CD4-positive, alpha-beta memory T cell (primary cell): Measurements from ENCODE around the gene CCDC106. TPM values are rescaled to one million over a fixed set of nuclear protein-coding genes. Genes with fewer than 3 reads are reported as not detected.

Source experiments
- CTCF ChIA-PET: fragments of 350-600 bp; sonication (Branson Sonifier 250); formaldehyde crosslinking; loops from one replicate; lab custom pipeline; 2021; ENCODE audit warnings: inconsistent platforms; ENCODE audit not compliant: partially characterized antibody; lab: Charles Lee
- POLR2A ChIA-PET: fragments of 350-600 bp; sonication (Branson Sonifier 250); formaldehyde crosslinking; loops from one replicate; lab custom pipeline; 2021; ENCODE audit not compliant: partially characterized antibody; lab: Charles Lee
- DNase-seq, 5 donors: peaks; one replicate each; pipeline versions ENCODE4 v3.0.0 to v3.0.0-alpha.2; 2020 to 2022; ENCODE audit warnings: mixed read lengths in 1 of 5
- H3K27ac ChIP-seq: one replicate; pipeline ENCODE4 v1.7.0; 2013; ENCODE audit warnings: low read depth, low read length
- H3K27me3 ChIP-seq: 2 replicates; pipeline ENCODE4 v1.7.0; 2013; ENCODE audit warnings: mild to moderate bottlenecking, low read length, moderate library complexity; ENCODE audit not compliant: insufficient read depth
- H3K36me3 ChIP-seq: 2 replicates; pipeline ENCODE4 v1.7.0; 2013; ENCODE audit warnings: mild to moderate bottlenecking, low read length, moderate library complexity; ENCODE audit not compliant: insufficient read depth
- H3K4me1 ChIP-seq: 2 replicates; pipeline ENCODE4 v1.7.0; 2013; ENCODE audit warnings: mild to moderate bottlenecking, low read length, moderate library complexity; ENCODE audit not compliant: insufficient read depth
- H3K4me3 ChIP-seq, 2 donors: one replicate each; pipeline ENCODE4 v1.7.0; 2013; ENCODE audit warnings: low read length in 2 of 2, mild to moderate bottlenecking in 1 of 2
- H3K9me3 ChIP-seq, 2 donors: one replicate each; pipeline ENCODE4 v1.7.0; 2013; ENCODE audit warnings: low read length in 2 of 2, control low read depth in 1 of 2; ENCODE audit not compliant: control insufficient read depth in 1 of 2
- H3K27ac Mint-ChIP-seq, 7 donors: one replicate each; pipeline ENCODE4 v1.8.0; 2020 to 2021; ENCODE audit warnings: mixed read lengths in 7 of 7, mild to moderate bottlenecking in 6 of 7, inconsistent platforms in 3 of 7, moderate library complexity in 3 of 7
- H3K27me3 Mint-ChIP-seq, 2 donors: one replicate each; pipeline ENCODE4 v1.8.0; 2020 to 2021; ENCODE audit warnings: mixed read lengths in 2 of 2
- H3K36me3 Mint-ChIP-seq, 2 donors: one replicate each; pipeline ENCODE4 v1.8.0; 2020 to 2021; ENCODE audit warnings: mixed read lengths in 2 of 2, inconsistent platforms in 1 of 2, mild to moderate bottlenecking in 1 of 2
- H3K4me1 Mint-ChIP-seq, 4 donors: one replicate each; pipeline ENCODE4 v1.8.0; 2020 to 2021; ENCODE audit warnings: mixed read lengths in 4 of 4, mild to moderate bottlenecking in 1 of 4
- H3K4me3 Mint-ChIP-seq, 8 donors: one replicate each; pipeline ENCODE4 v1.8.0; 2020 to 2021; ENCODE audit warnings: mixed read lengths in 8 of 8, mild to moderate bottlenecking in 7 of 8, moderate library complexity in 6 of 8, inconsistent platforms in 3 of 8
- H3K9me3 Mint-ChIP-seq, 8 donors: one replicate each; pipeline ENCODE4 v1.8.0; 2020 to 2021; ENCODE audit warnings: mixed read lengths in 8 of 8, mild to moderate bottlenecking in 5 of 8, inconsistent platforms in 3 of 8, moderate library complexity in 1 of 8
- intact Hi-C: fragments of 100-400 bp; cut with micrococcal nuclease; formaldehyde crosslinking; loops from one replicate; pipeline ENCODE4 v1.15.1; 2023
- polyA plus RNA-seq, 2 donors: library from polyadenylated mRNA; unstranded; fragments of 300-500 nt; fragmentation: Illumina TruSeq; gene quantifications; one replicate each; pipeline ENCODE4 v1.2.3, GENCODE V29; 2021
- total RNA-seq, 2 experiments: library from RNA; stranded (reverse); gene quantifications; one replicate each; pipeline ENCODE4 v1.2.3, GENCODE V29; 2021

The CCDC106 gene
- total and polyA plus RNA-seq, 4 experiments from 2014 or later = 0.47 to 1.5 (median 0.94) TPM

DNA sequence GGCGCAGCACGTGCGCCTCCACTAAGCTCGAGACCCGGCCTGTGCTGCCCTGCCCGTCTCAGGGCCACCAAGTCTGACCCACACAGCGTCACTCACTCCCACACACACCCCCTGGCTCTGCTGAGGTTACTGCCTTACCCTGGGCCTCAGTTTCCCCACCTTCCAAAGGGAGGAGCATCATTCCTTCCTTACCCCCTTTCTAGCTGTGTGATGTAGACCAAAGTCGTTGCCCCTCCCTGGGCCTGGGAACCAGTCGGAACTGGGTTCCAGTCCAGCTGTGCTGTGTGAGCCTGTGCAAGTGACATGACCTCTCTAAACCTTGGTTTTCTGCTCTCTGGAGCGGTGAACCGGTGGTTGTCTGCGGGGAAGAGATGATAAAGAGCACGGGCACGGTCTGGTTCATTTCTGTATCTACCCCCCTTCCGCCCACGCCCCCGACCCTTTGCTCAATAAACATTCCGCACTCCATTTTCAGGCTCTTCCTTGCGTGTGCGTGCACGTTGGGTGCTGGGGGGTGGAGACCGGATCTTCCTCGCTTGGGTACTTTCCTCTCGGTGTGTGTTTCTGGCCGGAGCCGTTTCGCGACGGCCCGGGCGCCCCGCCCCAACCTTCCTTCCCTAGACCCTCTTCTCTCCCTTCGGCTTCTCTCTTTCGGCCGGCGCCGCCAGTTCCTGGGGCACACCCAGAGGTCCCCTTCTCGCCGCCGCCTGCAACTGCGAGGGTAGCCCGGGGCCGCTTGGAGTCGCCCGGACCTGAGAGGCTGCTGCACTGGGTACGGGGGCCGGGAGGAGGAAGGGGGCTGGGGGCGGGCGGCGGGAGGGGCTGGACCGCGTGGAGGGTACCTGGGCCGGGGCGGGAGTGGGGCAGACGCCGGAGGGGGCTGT, 4.8 kb upstream of the CCDC106 start, which contains the start of gene ZNF581:
Gene ZNF581 (plus strand): TSS at position 647 of the 884 bp plus-strand sequence. CDS start 923 bp downstream, outside the sequence.
- Histone ChIP-seq H3K27me3 (no peaks in the 10 kb centered on the region), H3K27ac (peak within 1 kb of the TSS; percentile 69), H3K4me1 (peaks cover 46% of the 10 kb centered on the region), H3K4me3 (peak within 1 kb of the TSS; percentile 53 to 83), H3K36me3 (peaks cover 7% of the 10 kb centered on the region), H3K9me3 (no peaks in the 10 kb centered on the region)
- Mint-ChIP-seq H3K9me3 (peaks cover 0 to 1% (median 0%) of the 10 kb centered on the region in 8 donors), H3K27ac (peak within 1 kb of the TSS; percentile 87 to 99 (median 94)), H3K4me1 (peaks cover 30 to 63% (median 47%) of the 10 kb centered on the region in 4 donors), H3K36me3 (peaks cover 9 to 17% of the 10 kb centered on the region in 2 donors), H3K4me3 (peak within 1 kb of the TSS; percentile 86 to 96 (median 92)), H3K27me3 (no peaks in the 10 kb centered on the region)
- peak; percentile 77 to 85 (median 79) for DNase-seq
- ChIA-PET CTCF (interaction anchor here (1.0 to 1.9 kb wide), 3 partner anchors 10 to 17 kb away, joined by 3 to 10 read pairs (median 6); no protein-coding TSS in a partner anchor), POLR2A (interaction anchor here (0.9 to 4.0 kb wide), 18 partner anchors 9 to 1454 kb away, joined by 3 to 84 read pairs (median 4); partner anchors contain the start of genes FIZ1, HSPBP1, MBOAT7 and PPP6R1)
- intact Hi-C loops = loop anchor here (1.0 to 5.0 kb wide), 6 partner anchors 8 to 526 kb away; partner anchors contain the start of genes EPN1, PPP1R12C, UBE2S and ZNF865

GRCh38 chr19:55643887-55644176, 4.2 kb upstream of the CCDC106 start:
- peaks cover 0 to 1% (median 0%) of the 10 kb centered on the region in 8 donors for H3K9me3 Mint-ChIP-seq
- intact Hi-C loops = loop anchor here (1.0 to 5.0 kb wide), 6 partner anchors 9 to 527 kb away; partner anchors contain the start of genes EPN1, PPP1R12C, UBE2S and ZNF865
- DNase-seq = no peak
- peaks cover 7% of the 10 kb centered on the region for H3K36me3 ChIP-seq
- H3K27me3 ChIP-seq = no peaks in the 10 kb centered on the region
- peak overlapping the region; percentile 69 for H3K27ac ChIP-seq
- peaks cover 9 to 17% of the 10 kb centered on the region in 2 donors for H3K36me3 Mint-ChIP-seq
- peaks cover 29 to 61% (median 45%) of the 10 kb centered on the region in 4 donors for H3K4me1 Mint-ChIP-seq
- ChIA-PET CTCF (interaction anchor here (4.1 kb wide), 1 partner anchor 12 kb away, joined by 36 read pairs; no protein-coding TSS in a partner anchor), POLR2A (interaction anchor here (2.1 to 4.0 kb wide), 3 partner anchors 10 to 44 kb away, joined by 23 to 84 read pairs (median 51); partner anchors contain the start of genes FIZ1, U2AF2 and ZNF524)
- peak overlapping the region; percentile 52 to 83 for H3K4me3 ChIP-seq
- no peaks in the 10 kb centered on the region for H3K27me3 Mint-ChIP-seq
- peaks cover 52% of the 10 kb centered on the region for H3K4me1 ChIP-seq
- H3K4me3 Mint-ChIP-seq = peak overlapping the region; percentile 83 to 96 (median 92)
- H3K27ac Mint-ChIP-seq = peak overlapping the region; percentile 73 to 93 (median 89)
- no peaks in the 10 kb centered on the region for H3K9me3 ChIP-seq

- no peaks in the 10 kb centered on the region for H3K9me3 ChIP-seq
- H3K36me3 ChIP-seq = peaks cover 7% of the 10 kb centered on the region
- peak overlapping the region; percentile 69 for H3K27ac ChIP-seq
- peak in 1 of 5 donors; percentile 30 for DNase-seq
- peaks cover 26 to 56% (median 41%) of the 10 kb centered on the region in 4 donors for H3K4me1 Mint-ChIP-seq
- peak overlapping the region; percentile 73 to 93 (median 89) for H3K27ac Mint-ChIP-seq
- H3K4me3 Mint-ChIP-seq = peak overlapping the region; percentile 83 to 96 (median 92)
- POLR2A ChIA-PET = interaction anchor here (3.7 to 4.0 kb wide), 2 partner anchors 11 kb away, joined by 51 to 84 read pairs; partner anchors contain the start of gene U2AF2
- H3K4me1 ChIP-seq = peaks cover 54% of the 10 kb centered on the region
- CTCF ChIA-PET = interaction anchor here (4.1 kb wide), 1 partner anchor 12 kb away, joined by 36 read pairs; no protein-coding TSS in a partner anchor
- peaks cover 4 to 13% of the 10 kb centered on the region in 2 donors for H3K36me3 Mint-ChIP-seq
- intact Hi-C loops = loop anchor here (5.0 kb wide), 3 partner anchors 37 to 527 kb away; partner anchors contain the start of genes PPP1R12C, UBE2S and ZNF865
- H3K9me3 Mint-ChIP-seq = peaks cover 0 to 1% (median 0%) of the 10 kb centered on the region in 8 donors
- H3K4me3 ChIP-seq = peak overlapping the region; percentile 52 to 83
- no peaks in the 10 kb centered on the region for H3K27me3 ChIP-seq
- no peaks in the 10 kb centered on the region for H3K27me3 Mint-ChIP-seq
Observed at GRCh38 chr19:55644191-55644833, 3.7 kb upstream of the CCDC106 start.

DNA sequence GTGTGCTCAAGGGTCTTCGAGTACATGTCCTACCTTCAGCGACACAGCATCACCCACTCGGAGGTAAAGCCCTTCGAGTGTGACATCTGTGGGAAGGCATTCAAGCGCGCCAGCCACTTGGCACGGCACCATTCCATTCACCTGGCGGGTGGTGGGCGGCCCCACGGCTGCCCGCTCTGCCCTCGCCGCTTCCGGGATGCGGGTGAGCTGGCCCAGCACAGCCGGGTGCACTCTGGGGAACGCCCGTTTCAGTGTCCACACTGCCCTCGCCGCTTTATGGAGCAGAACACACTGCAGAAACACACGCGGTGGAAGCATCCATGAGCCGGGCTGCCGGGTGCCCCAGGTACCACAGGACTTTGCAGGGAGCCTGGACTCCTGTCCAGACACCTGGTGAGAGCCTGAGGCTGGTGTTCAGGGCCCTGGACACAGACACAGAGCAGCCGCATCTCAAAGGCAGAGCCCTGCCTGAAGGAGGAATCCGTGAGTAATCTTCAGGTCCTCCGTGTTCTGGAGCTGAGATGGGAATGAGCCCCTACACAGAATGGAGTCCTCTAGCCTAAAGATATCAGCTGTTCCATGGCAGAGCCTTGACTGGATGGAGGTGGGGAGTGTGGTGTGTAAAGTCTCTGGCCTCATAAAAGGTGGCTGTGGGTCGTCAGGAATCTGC, 3.0 kb upstream of the CCDC106 start:
- intact Hi-C loops = loop anchor here (5.0 kb wide), 3 partner anchors 38 to 528 kb away; partner anchors contain the start of genes PPP1R12C, UBE2S and ZNF865
- peaks cover 50% of the 10 kb centered on the region for H3K4me1 ChIP-seq
- H3K9me3 Mint-ChIP-seq = peaks cover 0 to 1% (median 0%) of the 10 kb centered on the region in 8 donors
- peak in 1 of 5 donors; percentile 31 for DNase-seq
- peak overlapping the region; percentile 69 to 96 (median 92) for H3K4me3 Mint-ChIP-seq
- no peaks in the 10 kb centered on the region for H3K27me3 ChIP-seq
- H3K36me3 ChIP-seq = peaks cover 7% of the 10 kb centered on the region
- POLR2A ChIA-PET = interaction anchor here (3.7 to 4.0 kb wide), 2 partner anchors 10 to 11 kb away, joined by 51 to 84 read pairs; partner anchors contain the start of gene U2AF2
- no peaks in the 10 kb centered on the region for H3K9me3 ChIP-seq
- H3K27me3 Mint-ChIP-seq = no peaks in the 10 kb centered on the region
- H3K27ac ChIP-seq = no peak overlapping the region
- H3K27ac Mint-ChIP-seq = peak overlapping the region in 5 of 7 donors; percentile 57 to 90 (median 68)
- CTCF ChIA-PET = interaction anchor here (1.6 to 4.1 kb wide), 3 partner anchors 13 to 177 kb away, joined by 5 to 36 read pairs (median 6); no protein-coding TSS in a partner anchor
- H3K4me3 ChIP-seq = no peak overlapping the region
- H3K4me1 Mint-ChIP-seq = peaks cover 25 to 59% (median 42%) of the 10 kb centered on the region in 4 donors
- H3K36me3 Mint-ChIP-seq = peaks cover 4 to 13% of the 10 kb centered on the region in 2 donors

GRCh38 chr19:55645512-55645881, 2.5 kb upstream of the CCDC106 start:
- CTCF ChIA-PET = interaction anchor here (1.6 to 4.1 kb wide), 3 partner anchors 13 to 178 kb away, joined by 5 to 36 read pairs (median 6); no protein-coding TSS in a partner anchor
- DNase-seq = no peak

More at GRCh38 chr19:55645512-55645881, 2.5 kb upstream of the CCDC106 start:
- Mint-ChIP-seq H3K9me3 (peaks cover 0 to 1% (median 0%) of the 10 kb centered on the region in 8 donors), H3K27me3 (no peaks in the 10 kb centered on the region), H3K36me3 (peaks cover 4 to 13% of the 10 kb centered on the region in 2 donors), H3K4me1 (peaks cover 23 to 59% (median 38%) of the 10 kb centered on the region in 4 donors), H3K27ac (peak overlapping the region in 4 of 7 donors; percentile 50 to 71 (median 62)), H3K4me3 (peak overlapping the region in 7 of 8 donors; percentile 51 to 70 (median 60))
- Histone ChIP-seq H3K4me3 (no peak overlapping the region), H3K27me3 (no peaks in the 10 kb centered on the region), H3K27ac (no peak overlapping the region), H3K4me1 (peaks cover 45% of the 10 kb centered on the region), H3K9me3 (no peaks in the 10 kb centered on the region), H3K36me3 (peaks cover 7% of the 10 kb centered on the region)
- POLR2A ChIA-PET = interaction anchor here (3.7 to 4.0 kb wide), 2 partner anchors 9 to 12 kb away, joined by 51 to 84 read pairs; partner anchors contain the start of gene U2AF2
- intact Hi-C loops = no loop called here
